ENCODE results near the gene HOXA4. TPM values are rescaled to one million over a fixed set of nuclear protein-coding genes. Genes with fewer than 3 reads are reported as not detected.

HOXA4 gene
- total and polyA plus RNA-seq, 2 of the 4 experiments (the other 2 are of a cell fraction): 0.36 to 8.0 TPM

DNA sequence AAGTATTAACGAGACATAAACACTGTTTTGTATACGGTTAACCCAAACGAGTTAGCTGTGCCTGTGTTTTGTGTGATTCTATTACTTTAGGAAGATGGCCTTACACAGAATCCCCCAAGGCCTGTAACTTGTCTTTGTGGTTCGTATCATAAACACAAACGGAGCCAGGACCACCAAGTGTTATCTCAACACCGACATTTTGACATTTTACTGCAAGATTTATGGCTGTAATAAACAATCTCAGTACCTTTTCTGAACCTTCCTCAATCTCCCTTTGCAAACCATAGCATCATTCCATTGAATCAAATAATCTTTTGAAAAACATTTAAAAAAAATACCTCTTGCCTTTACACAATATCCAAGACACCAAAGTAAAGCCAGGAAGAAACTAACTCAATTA is 2.4 kb upstream of the HOXA4 start:
- BruUV-seq (replicated peaks): no TSS peak
- H3K27ac ChIP-seq (ENCODE audit: insufficient read depth, low read length): no peak overlapping the region
- no peak for DNase-seq
- H2AK5ac ChIP-seq (ENCODE audit: low read depth, low read length): no peak overlapping the region
- intact Hi-C loops (cut with micrococcal nuclease) (loop anchor here (5.0 kb wide), 1 partner anchor 101 kb away; no protein-coding TSS in a partner anchor), dilution Hi-C loops (cut with HindIII; ENCODE audit: low sequenced_read_pairs, unreplicated experiment) (no loop called here), in situ Hi-C loops (cut with MboI; ENCODE audit: low sequenced_read_pairs) (no loop called here)
- H3K27me3 ChIP-seq (ENCODE audit: control insufficient read depth, insufficient read depth, low read length): no peaks in the 10 kb centered on the region
- no peak overlapping the region for H2BK5ac ChIP-seq (ENCODE audit: low read depth, low read length, poor library complexity, severe bottlenecking)
- TF ChIP-seq RFX5 (IDR thresholded peaks at IDR 0.05; ENCODE audit: low read depth, low read length) (no peak), CHD1 (IDR thresholded peaks at IDR 0.05; ENCODE audit: low read depth, low read length) (no peak), RCOR1 (IDR thresholded peaks at IDR 0.05; ENCODE audit: insufficient replicate concordance, low read length) (no peak), SMC3 (IDR thresholded peaks at IDR 0.05; ENCODE audit: low read depth, low read length) (no peak), FOS (IDR thresholded peaks at IDR 0.05; ENCODE audit: low read depth, low read length) (no peak), RAD21 (IDR thresholded peaks at IDR 0.05; ENCODE audit: low read length) (no peak), BHLHE40 (IDR thresholded peaks at IDR 0.05; ENCODE audit: low read depth, low read length) (no peak), NFE2L2 (IDR thresholded peaks at IDR 0.05; ENCODE audit: low read depth, low read length) (no peak), MXI1 (IDR thresholded peaks at IDR 0.05; ENCODE audit: borderline replicate concordance, low read depth, low read length) (no peak), POLR2A (IDR thresholded peaks at IDR 0.05; ENCODE audit: low read depth, low read length) (no peak), CEBPB (IDR thresholded peaks at IDR 0.05; ENCODE audit: low read depth, low read length) (no peak), MAFK (IDR thresholded peaks at IDR 0.05; ENCODE audit: low read depth, low read length) (no peak), MAZ (IDR thresholded peaks at IDR 0.05; ENCODE audit: borderline replicate concordance, low read depth, low read length) (no peak)
- TF ChIP-seq, protein P1, sequence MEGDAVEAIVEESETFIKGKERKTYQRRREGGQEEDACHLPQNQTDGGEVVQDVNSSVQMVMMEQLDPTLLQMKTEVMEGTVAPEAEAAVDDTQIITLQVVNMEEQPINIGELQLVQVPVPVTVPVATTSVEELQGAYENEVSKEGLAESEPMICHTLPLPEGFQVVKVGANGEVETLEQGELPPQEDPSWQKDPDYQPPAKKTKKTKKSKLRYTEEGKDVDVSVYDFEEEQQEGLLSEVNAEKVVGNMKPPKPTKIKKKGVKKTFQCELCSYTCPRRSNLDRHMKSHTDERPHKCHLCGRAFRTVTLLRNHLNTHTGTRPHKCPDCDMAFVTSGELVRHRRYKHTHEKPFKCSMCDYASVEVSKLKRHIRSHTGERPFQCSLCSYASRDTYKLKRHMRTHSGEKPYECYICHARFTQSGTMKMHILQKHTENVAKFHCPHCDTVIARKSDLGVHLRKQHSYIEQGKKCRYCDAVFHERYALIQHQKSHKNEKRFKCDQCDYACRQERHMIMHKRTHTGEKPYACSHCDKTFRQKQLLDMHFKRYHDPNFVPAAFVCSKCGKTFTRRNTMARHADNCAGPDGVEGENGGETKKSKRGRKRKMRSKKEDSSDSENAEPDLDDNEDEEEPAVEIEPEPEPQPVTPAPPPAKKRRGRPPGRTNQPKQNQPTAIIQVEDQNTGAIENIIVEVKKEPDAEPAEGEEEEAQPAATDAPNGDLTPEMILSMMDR (conservative IDR thresholded peaks at IDR 0.05; ENCODE audit: low read depth, low read length): no peak
- TF ChIP-seq, protein P2, sequence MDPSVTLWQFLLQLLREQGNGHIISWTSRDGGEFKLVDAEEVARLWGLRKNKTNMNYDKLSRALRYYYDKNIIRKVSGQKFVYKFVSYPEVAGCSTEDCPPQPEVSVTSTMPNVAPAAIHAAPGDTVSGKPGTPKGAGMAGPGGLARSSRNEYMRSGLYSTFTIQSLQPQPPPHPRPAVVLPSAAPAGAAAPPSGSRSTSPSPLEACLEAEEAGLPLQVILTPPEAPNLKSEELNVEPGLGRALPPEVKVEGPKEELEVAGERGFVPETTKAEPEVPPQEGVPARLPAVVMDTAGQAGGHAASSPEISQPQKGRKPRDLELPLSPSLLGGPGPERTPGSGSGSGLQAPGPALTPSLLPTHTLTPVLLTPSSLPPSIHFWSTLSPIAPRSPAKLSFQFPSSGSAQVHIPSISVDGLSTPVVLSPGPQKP (IDR thresholded peaks at IDR 0.05; ENCODE audit: borderline replicate concordance, low read depth, low read length): no peak
- TF ChIP-seq, protein P3, sequence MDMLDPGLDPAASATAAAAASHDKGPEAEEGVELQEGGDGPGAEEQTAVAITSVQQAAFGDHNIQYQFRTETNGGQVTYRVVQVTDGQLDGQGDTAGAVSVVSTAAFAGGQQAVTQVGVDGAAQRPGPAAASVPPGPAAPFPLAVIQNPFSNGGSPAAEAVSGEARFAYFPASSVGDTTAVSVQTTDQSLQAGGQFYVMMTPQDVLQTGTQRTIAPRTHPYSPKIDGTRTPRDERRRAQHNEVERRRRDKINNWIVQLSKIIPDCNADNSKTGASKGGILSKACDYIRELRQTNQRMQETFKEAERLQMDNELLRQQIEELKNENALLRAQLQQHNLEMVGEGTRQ (IDR thresholded peaks at IDR 0.05; ENCODE audit: low read depth, low read length): no peak
- H3K56ac ChIP-seq (ENCODE audit: extremely low read depth, insufficient read depth, low read length): no peak overlapping the region
- no peak overlapping the region for H3K9ac ChIP-seq (ENCODE audit: low read depth, low read length)
- H3K9me1 ChIP-seq (ENCODE audit: insufficient read depth, low read length): peaks cover 11% of the 10 kb centered on the region
- ChIA-PET POLR2A (ENCODE audit: unreplicated experiment) (no interaction called here), CTCF (interaction anchor here (0.6 to 1.1 kb wide), 2 partner anchors 8 to 11 kb away, joined by 3 to 4 read pairs; no protein-coding TSS in a partner anchor)
- H3K4ac ChIP-seq (ENCODE audit: low read depth, low read length): peak overlapping the region; percentile 70; the same call in 1 of the 2 replicates
- H3K79me1 ChIP-seq (ENCODE audit: low read depth in 1 of 2, low read length in 2 of 2): peaks cover 24 to 45% of the 10 kb centered on the region in 2 experiments
- H3K36me3 ChIP-seq (ENCODE audit: control insufficient read depth, insufficient read depth, low read length): peaks cover 3% of the 10 kb centered on the region; the same call in 1 of the 2 replicates
- no peak overlapping the region for H2BK120ac ChIP-seq (ENCODE audit: low read depth, low read length)
- no peak overlapping the region for H3K4me3 ChIP-seq (ENCODE audit: insufficient read depth, low read depth, low read length)
- H3K4me2 ChIP-seq (ENCODE audit: low read depth, low read length): no peak overlapping the region; the same call in 1 of the 2 replicates
- H3K18ac ChIP-seq (ENCODE audit: low read depth, low read length): peak overlapping the region; percentile 31; the same call in 1 of the 2 replicates
- 0 out of 4 replicates have a peak overlapping the region, but pooled peaks have one; percentile 7 to 21 for H4K8ac ChIP-seq (ENCODE audit: low read depth in 2 of 2, low read length in 2 of 2)
- H4K5ac ChIP-seq (ENCODE audit: low read depth, low read length): no peak overlapping the region
- WGBS, 2 experiments (ENCODE audit: extremely low coverage in 2 of 2, insufficient read length in 1 of 2): 44% methylated on average over 3 of the region's 6 CpGs; no CpG with 5 or more reads in 1 of the 2 experiments
- no peak overlapping the region for H2AK9ac ChIP-seq (replicated peaks; ENCODE audit: low read depth, low read length, poor library complexity)
- H3K23ac ChIP-seq (ENCODE audit: low read depth, low read length): peak overlapping the region; percentile 85; the same call in 1 of the 2 replicates
- H4K20me1 ChIP-seq (ENCODE audit: insufficient read depth, low read length): no peaks in the 10 kb centered on the region
- H3K14ac ChIP-seq (replicated peaks; ENCODE audit: low read depth, low read length): peak overlapping the region; percentile 57; the same call in 1 of the 2 replicates
- no peak overlapping the region for H2BK20ac ChIP-seq (ENCODE audit: low read depth, low read length)
- no peak for ATAC-seq (ENCODE audit: low read depth)
- no peak overlapping the region; the same call in 1 of the 2 replicates for H4K91ac ChIP-seq (ENCODE audit: insufficient read depth, low read depth, low read length)
- H3K4me1 ChIP-seq (ENCODE audit: control insufficient read depth, insufficient read depth, low read length): peaks cover 31% of the 10 kb centered on the region
- H3K9me3 ChIP-seq (ENCODE audit: control insufficient read depth, insufficient read depth, low read length): no peaks in the 10 kb centered on the region
- H2BK15ac ChIP-seq (ENCODE audit: low read depth, low read length): 0 out of 3 replicates have a peak overlapping the region, but pooled peaks have one; percentile 31
- H2AFZ ChIP-seq (replicated peaks; ENCODE audit: low read length, poor library complexity): no peak overlapping the region

Measured in IMR-90 (cell line).